GM12878 (cell line): ENCODE data around the gene MS4A4E. TPM values are rescaled to one million over a fixed set of nuclear protein-coding genes. Genes with fewer than 3 reads are reported as not detected.

Experiments used
- ASH2L ChIP-seq: fragments of 300-600, 200-600 bp; sonication (generic); IDR thresholded peaks from 2 replicates; pipeline ENCODE4 v1.6.1; 2017; ENCODE audit warnings: low read depth, mild to moderate bottlenecking, borderline replicate concordance
- BCL11A ChIP-seq: IDR thresholded peaks from 2 replicates; pipeline ENCODE4 v1.6.1; 2011; ENCODE audit warnings: low read depth, low read length
- BCLAF1 ChIP-seq: fragments of 450-650 bp; IDR thresholded peaks from 2 replicates; pipeline ENCODE4 v1.6.1; 2017; ENCODE audit warnings: antibody characterized with exemption, mild to moderate bottlenecking, moderate library complexity
- E2F8 ChIP-seq: fragments of 450-650 bp; IDR thresholded peaks from 2 replicates; pipeline ENCODE4 v1.6.1; 2018; ENCODE audit warnings: mild to moderate bottlenecking, low read depth, moderate library complexity; ENCODE audit not compliant: partially characterized antibody
- EP300 ChIP-seq, 2 experiments: fragments of 150-350 bp in 1 of 2; IDR thresholded peaks; 2 replicates each; pipeline ENCODE4 v1.6.1; 2011 to 2012; ENCODE audit warnings: low read depth in 2 of 2, low read length in 2 of 2, borderline replicate concordance in 1 of 2, improper control_type of control experiment in 1 of 2, inconsistent platforms in 1 of 2; ENCODE audit not compliant: control insufficient read depth in 1 of 2
- IRF4 ChIP-seq: IDR thresholded peaks from 2 replicates; pipeline ENCODE4 v1.6.1; 2011; ENCODE audit warnings: low read depth, low read length
- JUNB ChIP-seq: IDR thresholded peaks from 2 replicates; pipeline ENCODE4 v1.6.1; 2016; ENCODE audit warnings: antibody characterized with exemption, mild to moderate bottlenecking
- KDM1A ChIP-seq: fragments of 200-600 bp; sonication (generic); IDR thresholded peaks from 2 replicates; pipeline ENCODE4 v1.6.1; 2016; ENCODE audit warnings: borderline replicate concordance
- MEF2B ChIP-seq: fragments of 450-650 bp; IDR thresholded peaks from 2 replicates; pipeline ENCODE4 v1.6.1; 2018; ENCODE audit warnings: mild to moderate bottlenecking, moderate library complexity; ENCODE audit not compliant: partially characterized antibody, poor library complexity, severe bottlenecking
- POU2F2 ChIP-seq: IDR thresholded peaks from 3 replicates; pipeline ENCODE4 v1.6.1; 2011; ENCODE audit warnings: low read depth, mild to moderate bottlenecking, low read length, borderline replicate concordance
- RELA ChIP-seq: fragments of 450-650 bp; IDR thresholded peaks from 2 replicates; pipeline ENCODE4 v1.8.0; 2014; ENCODE audit warnings: borderline replicate concordance; ENCODE audit not compliant: partially characterized antibody
- RELB ChIP-seq: fragments of 450-650 bp; IDR thresholded peaks from 2 replicates; pipeline ENCODE4 v1.6.1; 2017; ENCODE audit warnings: low read depth, mild to moderate bottlenecking, moderate library complexity
- SMAD5 ChIP-seq: IDR thresholded peaks from 2 replicates; pipeline ENCODE4 v1.6.1; 2016; ENCODE audit warnings: antibody characterized with exemption, low read depth
- ZBED1 ChIP-seq: IDR thresholded peaks from 2 replicates; pipeline ENCODE4 v1.6.1; 2016; ENCODE audit warnings: borderline replicate concordance
- ZNF592 ChIP-seq: fragments of 450-650 bp; IDR thresholded peaks from 2 replicates; pipeline ENCODE4 v1.6.1; 2017; ENCODE audit warnings: mild to moderate bottlenecking, moderate library complexity
- polyA plus RNA-seq, 11 experiments: library from polyadenylated mRNA; depleted of rRNA in 4 of 11; unstranded in 6 of 11; stranded (reverse) in 5 of 11; fragments of >200 nt; fragmentation: Nextera tagmentation in 4 of 11; fragmentation: Illumina TruSeq in 1 of 11; extraction: Ambion mirVana in 4 of 11; extraction: Trizol in 1 of 11; gene quantifications; 1 replicate in 1 of 11; 2 replicates in 10 of 11; pipeline versions ENCODE4 v1.2.1 to v1.2.3, GENCODE V29; 2011 to 2016; ENCODE audit warnings: inconsistent platforms in 2 of 11, missing spikeins in 2 of 11, low read depth in 1 of 11
- total RNA-seq, 4 experiments: library from RNA; depleted of rRNA in 3 of 4; stranded (reverse); fragments of >200 nt in 3 of 4; fragmentation: Illumina TruSeq in 1 of 4; extraction: Trizol in 1 of 4; gene quantifications; 2 replicates each; pipeline versions ENCODE4 v1.2.1 to v1.2.3, GENCODE V29; 2013 to 2021
- TF ChIP-seq, protein P1 (sequence below): IDR thresholded peaks from 2 replicates; pipeline ENCODE4 v1.6.1; 2012; ENCODE audit warnings: low read depth, low read length, improper control_type of control experiment

The MS4A4E gene
- total and polyA plus RNA-seq, 10 of the 15 experiments (the other 5 are each of a cell fraction or from before 2014, with no cell fraction given) = 0.06 to 0.92 (median 0.45) TPM; not detected in 3

DNA sequence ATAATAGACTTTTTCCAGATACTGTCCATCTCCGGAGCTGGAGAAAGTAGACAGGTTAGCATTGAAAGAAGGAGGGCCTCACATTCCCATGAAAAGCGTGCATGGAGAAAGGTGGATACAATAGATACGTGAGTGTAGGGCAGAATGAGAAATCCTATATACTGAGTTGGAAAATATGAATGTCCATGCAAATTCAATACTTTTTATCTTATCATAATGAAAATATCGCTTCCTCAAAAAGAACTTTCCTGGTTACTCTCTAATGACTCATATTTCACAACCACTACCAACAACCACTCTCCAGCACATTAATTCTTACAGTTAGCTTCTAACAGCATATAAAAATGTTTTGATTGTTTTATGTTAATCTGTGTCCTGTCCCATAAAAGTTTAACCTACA is 38.0 kb downstream of the MS4A4E start (continued):
- TF ChIP-seq, protein P1, sequence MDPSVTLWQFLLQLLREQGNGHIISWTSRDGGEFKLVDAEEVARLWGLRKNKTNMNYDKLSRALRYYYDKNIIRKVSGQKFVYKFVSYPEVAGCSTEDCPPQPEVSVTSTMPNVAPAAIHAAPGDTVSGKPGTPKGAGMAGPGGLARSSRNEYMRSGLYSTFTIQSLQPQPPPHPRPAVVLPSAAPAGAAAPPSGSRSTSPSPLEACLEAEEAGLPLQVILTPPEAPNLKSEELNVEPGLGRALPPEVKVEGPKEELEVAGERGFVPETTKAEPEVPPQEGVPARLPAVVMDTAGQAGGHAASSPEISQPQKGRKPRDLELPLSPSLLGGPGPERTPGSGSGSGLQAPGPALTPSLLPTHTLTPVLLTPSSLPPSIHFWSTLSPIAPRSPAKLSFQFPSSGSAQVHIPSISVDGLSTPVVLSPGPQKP = no peak
- TF ChIP-seq SMAD5 (no peak), KDM1A (no peak), ZBED1 (peak; percentile 71; the same call in 1 of the 2 replicates), MEF2B (peak; percentile 49), IRF4 (peak; percentile 82), EP300 (IDR thresholded peaks at IDR 0.05; ENCODE audit: borderline replicate concordance in 1 of 2, control insufficient read depth in 1 of 2, low read depth in 2 of 2, low read length in 2 of 2) (peak; percentile 76 to 90), BCLAF1 (no peak), E2F8 (no peak), RELB (peak; percentile 73), ZNF592 (peak; percentile 44; the same call in 1 of the 2 replicates), BCL11A (peak; percentile 79), RELA (no peak), POU2F2 (peak; percentile 63; the same call in 1 of the 3 replicates), JUNB (peak; percentile 96), ASH2L (no peak)
